IMR-90 (cell line): ENCODE results near the gene SIGLEC15. TPM values are rescaled to one million over a fixed set of nuclear protein-coding genes. Genes with fewer than 3 reads are reported as not detected.

Experiments used
- ATAC-seq: fragments of 200-7000 bp; cut with Tn5 transposase; 2 replicates; pipeline ENCODE4 v1.9.1; 2020; ENCODE audit warnings: low read depth, mild to moderate bottlenecking, moderate library complexity
- BruUV-seq: library from RNA; stranded (reverse); fragments of 400-500 nt; replicated peaks from 2 replicates; lab custom pipeline; 2021; lab: Mats Ljungman, UMichigan
- CTCF ChIA-PET: fragments of 300-600 bp; formaldehyde crosslinking; extraction: SDS; loops from one replicate; lab custom pipeline; 2021; ENCODE audit warnings: antibody characterized with exemption; lab: Yijun Ruan, JAX
- POLR2A ChIA-PET: fragments of 300-600 bp; sonication (Branson Sonifier 250); formaldehyde crosslinking; loops from one replicate; lab custom pipeline; 2022; ENCODE audit warnings: antibody characterized with exemption; ENCODE audit not compliant: unreplicated experiment; lab: Charles Lee
- DNase-seq: peaks from one replicate; pipeline ENCODE4 v3.0.0; 2013
- H2AFZ ChIP-seq: replicated peaks from 2 replicates; pipeline ENCODE3; 2013; ENCODE audit warnings: low read length, mild to moderate bottlenecking; ENCODE audit not compliant: poor library complexity
- H2AK5ac ChIP-seq: 2 replicates; pipeline ENCODE4 v1.6.1; 2013; ENCODE audit warnings: low read depth, low read length, inconsistent platforms
- H2AK9ac ChIP-seq: replicated peaks from 2 replicates; pipeline ENCODE3; 2013; ENCODE audit warnings: mild to moderate bottlenecking, low read depth, low read length, moderate library complexity; ENCODE audit not compliant: poor library complexity
- H2BK120ac ChIP-seq: 2 replicates; pipeline ENCODE4 v1.6.1; 2013; ENCODE audit warnings: low read depth, low read length, inconsistent platforms
- H2BK15ac ChIP-seq: 3 replicates; pipeline ENCODE4 v1.6.1; 2013; ENCODE audit warnings: low read depth, low read length, inconsistent platforms
- H2BK20ac ChIP-seq: 2 replicates; pipeline ENCODE4 v1.6.1; 2013; ENCODE audit warnings: low read depth, mild to moderate bottlenecking, inconsistent platforms, low read length, moderate library complexity
- H2BK5ac ChIP-seq: 2 replicates; pipeline ENCODE4 v1.6.1; 2013; ENCODE audit warnings: mild to moderate bottlenecking, low read depth, low read length, inconsistent platforms; ENCODE audit not compliant: poor library complexity, severe bottlenecking
- H3K14ac ChIP-seq: replicated peaks from 2 replicates; pipeline ENCODE4 v1.6.1; 2013; ENCODE audit warnings: low read depth, low read length, inconsistent platforms
- H3K18ac ChIP-seq: 2 replicates; pipeline ENCODE4 v1.6.1; 2013; ENCODE audit warnings: low read depth, low read length, control low read depth
- H3K23ac ChIP-seq: 2 replicates; pipeline ENCODE4 v1.6.1; 2013; ENCODE audit warnings: low read depth, low read length, inconsistent platforms
- H3K27ac ChIP-seq: 2 replicates; pipeline ENCODE4 v1.5.1; 2013; ENCODE audit warnings: mild to moderate bottlenecking, control low read depth, low read length; ENCODE audit not compliant: insufficient read depth
- H3K27me3 ChIP-seq: 2 replicates; pipeline ENCODE4 v1.6.1; 2013; ENCODE audit warnings: low read length; ENCODE audit not compliant: control insufficient read depth, insufficient read depth
- H3K36me3 ChIP-seq: 2 replicates; pipeline ENCODE4 v1.6.1; 2013; ENCODE audit warnings: low read length, mixed read lengths; ENCODE audit not compliant: control insufficient read depth, insufficient read depth
- H3K4ac ChIP-seq: 2 replicates; pipeline ENCODE4 v1.6.1; 2013; ENCODE audit warnings: low read depth, low read length, inconsistent platforms
- H3K4me1 ChIP-seq: 2 replicates; pipeline ENCODE4 v1.6.1; 2013; ENCODE audit warnings: low read length, mixed read lengths; ENCODE audit not compliant: control insufficient read depth, insufficient read depth
- H3K4me2 ChIP-seq: 2 replicates; pipeline ENCODE4 v1.6.1; 2013; ENCODE audit warnings: low read depth, mild to moderate bottlenecking, control low read depth, low read length, moderate library complexity
- H3K4me3 ChIP-seq: 2 replicates; pipeline ENCODE4 v1.5.1; 2013; ENCODE audit warnings: low read depth, mild to moderate bottlenecking, control low read depth, low read length, moderate library complexity; ENCODE audit not compliant: insufficient read depth
- H3K56ac ChIP-seq: 2 replicates; pipeline ENCODE4 v1.6.1; 2013; ENCODE audit warnings: low read length, inconsistent platforms; ENCODE audit not compliant: insufficient read depth; ENCODE audit errors: extremely low read depth
- H3K79me1 ChIP-seq, 2 experiments: 2 replicates each; pipeline ENCODE4 v1.6.1; 2013; ENCODE audit warnings: low read length in 2 of 2, inconsistent platforms in 1 of 2, low read depth in 1 of 2
- H3K9ac ChIP-seq: 2 replicates; pipeline ENCODE4 v1.6.1; 2013; ENCODE audit warnings: low read depth, low read length, control low read depth
- H3K9me1 ChIP-seq: 2 replicates; pipeline ENCODE4 v1.6.1; 2013; ENCODE audit warnings: low read length, inconsistent platforms; ENCODE audit not compliant: insufficient read depth
- H3K9me3 ChIP-seq: 2 replicates; pipeline ENCODE4 v1.6.1; 2013; ENCODE audit warnings: low read length; ENCODE audit not compliant: control insufficient read depth, insufficient read depth
- H4K20me1 ChIP-seq: 2 replicates; pipeline ENCODE4 v1.6.1; 2013; ENCODE audit warnings: low read length, inconsistent platforms; ENCODE audit not compliant: insufficient read depth
- H4K5ac ChIP-seq: 2 replicates; pipeline ENCODE4 v1.6.1; 2013; ENCODE audit warnings: mild to moderate bottlenecking, low read depth, low read length, control low read depth
- H4K8ac ChIP-seq, 2 experiments: 2 replicates each; pipeline ENCODE4 v1.6.1; 2013; ENCODE audit warnings: low read depth in 2 of 2, low read length in 2 of 2, control low read depth in 1 of 2, inconsistent platforms in 1 of 2
- H4K91ac ChIP-seq: 2 replicates; pipeline ENCODE4 v1.6.1; 2013; ENCODE audit warnings: low read depth, low read length, inconsistent platforms; ENCODE audit not compliant: insufficient read depth
- BHLHE40 ChIP-seq: fragments of 150-350 bp; IDR thresholded peaks from 2 replicates; pipeline ENCODE4 v1.6.1; 2016; ENCODE audit warnings: mild to moderate bottlenecking, low read depth, low read length
- CEBPB ChIP-seq: IDR thresholded peaks from 2 replicates; pipeline ENCODE4 v1.6.1; 2012; ENCODE audit warnings: low read depth, low read length, improper control_type of control experiment
- CHD1 ChIP-seq: IDR thresholded peaks from 2 replicates; pipeline ENCODE4 v1.6.1; 2012; ENCODE audit warnings: low read depth, low read length, improper control_type of control experiment
- FOS ChIP-seq: fragments of 150-350 bp; IDR thresholded peaks from 2 replicates; pipeline ENCODE4 v1.6.1; 2016; ENCODE audit warnings: low read depth, low read length
- MAFK ChIP-seq: IDR thresholded peaks from 2 replicates; pipeline ENCODE4 v1.6.1; 2012; ENCODE audit warnings: low read depth, low read length, improper control_type of control experiment
- MAZ ChIP-seq: IDR thresholded peaks from 2 replicates; pipeline ENCODE4 v1.6.1; 2012; ENCODE audit warnings: low read depth, mild to moderate bottlenecking, low read length, improper control_type of control experiment, moderate library complexity, borderline replicate concordance
- MXI1 ChIP-seq: IDR thresholded peaks from 2 replicates; pipeline ENCODE4 v1.6.1; 2012; ENCODE audit warnings: low read depth, mild to moderate bottlenecking, low read length, moderate library complexity, borderline replicate concordance
- NFE2L2 ChIP-seq: fragments of 150-350 bp; IDR thresholded peaks from 2 replicates; pipeline ENCODE4 v1.6.1; 2016; ENCODE audit warnings: low read depth, mild to moderate bottlenecking, low read length
- RAD21 ChIP-seq: IDR thresholded peaks from 2 replicates; pipeline ENCODE4 v1.6.1; 2012; ENCODE audit warnings: low read length, improper control_type of control experiment
- RCOR1 ChIP-seq: IDR thresholded peaks from 2 replicates; pipeline ENCODE4 v1.6.1; 2012; ENCODE audit warnings: mild to moderate bottlenecking, low read length, improper control_type of control experiment; ENCODE audit not compliant: insufficient replicate concordance
- RFX5 ChIP-seq: IDR thresholded peaks from 2 replicates; pipeline ENCODE4 v1.8.0; 2012; ENCODE audit warnings: low read depth, mild to moderate bottlenecking, low read length, moderate library complexity
- SMC3 ChIP-seq: fragments of 150-350 bp; IDR thresholded peaks from 2 replicates; pipeline ENCODE4 v1.6.1; 2016; ENCODE audit warnings: low read depth, mild to moderate bottlenecking, antibody characterized with exemption, low read length, moderate library complexity
- WGBS, 2 experiments: methylation state at CpG; one replicate each; pipeline versions ENCODE4 v1.1.5 to v1.1.7; 2013; ENCODE audit warnings: missing lambda C conversion rate in 2 of 2; ENCODE audit not compliant: insufficient read length in 1 of 2; ENCODE audit errors: extremely low coverage in 2 of 2; 5-methylcytosine and 5-hydroxymethylcytosine counted together
- dilution Hi-C: fragments of 300-500 bp; cut with HindIII; formaldehyde crosslinking; loops from one replicate; pipeline ENCODE4 v1.14.3; 2018; ENCODE audit warnings: low sequenced_read_pairs; ENCODE audit not compliant: unreplicated experiment
- in situ Hi-C: fragments of 300-500 bp; cut with MboI; formaldehyde crosslinking; loops from 3 replicates; pipeline ENCODE4 v1.14.3; 2019; ENCODE audit warnings: low sequenced_read_pairs, inconsistent platforms, mixed read lengths
- intact Hi-C: fragments of 100-400 bp; cut with micrococcal nuclease; formaldehyde crosslinking; loops from 2 replicates; pipeline ENCODE4 v1.10.0; 2022
- polyA plus RNA-seq, 3 experiments: library from polyadenylated mRNA; depleted of rRNA; stranded (reverse); fragments of >200 nt; gene quantifications; 2 replicates each; pipeline ENCODE4 v1.2.3, GENCODE V29; 2012; ENCODE audit warnings: low replicate concordance in 1 of 3
- total RNA-seq: library from RNA; depleted of rRNA; stranded (reverse); fragments of >200 nt; gene quantifications from 2 replicates; pipeline ENCODE4 v1.2.3, GENCODE V29; 2012
- TF ChIP-seq, protein P1 (sequence below): fragments of 150-350 bp; IDR thresholded peaks from 2 replicates; pipeline ENCODE4 v1.6.1; 2016; ENCODE audit warnings: low read depth, mild to moderate bottlenecking, low read length, moderate library complexity, borderline replicate concordance
- TF ChIP-seq, protein P2 (sequence below): fragments of 150-350 bp; IDR thresholded peaks from 2 replicates; pipeline ENCODE4 v1.6.1; 2017; ENCODE audit warnings: mild to moderate bottlenecking, antibody characterized with exemption, low read length, low read depth

SIGLEC15 gene
- total and polyA plus RNA-seq, 2 of the 4 experiments (the other 2 are of a cell fraction), result 1.1 to 1.8 TPM

DNA sequence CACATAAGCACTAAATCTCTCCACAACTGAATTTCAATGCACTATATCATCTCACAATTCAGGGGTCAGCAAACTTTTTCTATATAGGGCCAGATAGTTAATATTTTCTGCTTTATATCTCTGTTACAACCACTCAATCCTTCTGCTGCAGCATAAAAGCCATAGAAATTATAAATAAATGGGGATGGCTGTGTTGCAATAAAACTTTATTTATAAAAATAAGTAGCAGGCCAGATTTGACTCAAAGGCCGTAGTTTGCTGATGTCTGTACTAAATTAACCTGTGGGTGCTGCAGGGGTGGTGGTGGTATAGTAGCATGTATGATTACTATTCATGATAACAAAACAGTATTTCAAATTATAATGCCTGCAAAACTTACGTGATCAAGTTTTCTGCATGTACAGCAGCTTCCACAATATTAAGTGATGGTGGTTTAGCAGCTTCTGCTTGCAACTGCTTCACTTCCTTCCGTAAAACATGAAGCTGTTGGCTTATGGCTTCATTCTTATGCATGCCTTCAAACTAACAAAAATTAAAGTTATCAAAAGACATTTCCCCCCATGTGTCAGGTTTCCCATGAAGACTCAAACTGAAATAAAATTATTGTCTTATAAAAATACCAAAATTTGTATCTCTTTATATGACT lies 64.1 kb downstream of the SIGLEC15 start:
- Histone ChIP-seq H4K8ac (no peak overlapping the region), H2BK5ac (no peak overlapping the region), H2AK9ac (no peak overlapping the region), H3K79me1 (peaks cover 7 to 14% of the 10 kb centered on the region in 2 experiments), H3K9ac (no peak overlapping the region), H2AK5ac (no peak overlapping the region), H3K4me2 (no peak overlapping the region), H3K27me3 (no peaks in the 10 kb centered on the region), H4K20me1 (no peaks in the 10 kb centered on the region), H4K91ac (no peak overlapping the region), H2BK120ac (no peak overlapping the region), H3K9me1 (no peaks in the 10 kb centered on the region; the same call in 1 of the 2 replicates), H3K36me3 (peaks cover 30% of the 10 kb centered on the region), H3K14ac (no peak overlapping the region), H2AFZ (no peak overlapping the region), H3K4me3 (no peak overlapping the region), H3K9me3 (no peaks in the 10 kb centered on the region), H2BK15ac (no peak overlapping the region), H3K4me1 (0 out of 2 replicates have a peak, but pooled peaks cover 2% of the 10 kb centered on the region), H2BK20ac (no peak overlapping the region), H3K56ac (no peak overlapping the region), H3K18ac (no peak overlapping the region), H3K27ac (no peak overlapping the region), H3K23ac (no peak overlapping the region), H3K4ac (no peak overlapping the region), H4K5ac (no peak overlapping the region)
- intact Hi-C loops (loop anchor here (5.0 kb wide), 1 partner anchor 43 kb away; no protein-coding TSS in a partner anchor), in situ Hi-C loops (no loop called here), dilution Hi-C loops (no loop called here)
- ChIA-PET POLR2A (no interaction called here), CTCF (no interaction called here)
- DNase-seq (no peak), ATAC-seq (no peak)
- TF ChIP-seq MAFK (no peak), SMC3 (no peak), BHLHE40 (no peak), CEBPB (no peak), RCOR1 (no peak), CHD1 (no peak), RFX5 (no peak), MAZ (no peak), FOS (no peak), MXI1 (no peak), NFE2L2 (no peak), RAD21 (no peak)
- TF ChIP-seq, protein P1, sequence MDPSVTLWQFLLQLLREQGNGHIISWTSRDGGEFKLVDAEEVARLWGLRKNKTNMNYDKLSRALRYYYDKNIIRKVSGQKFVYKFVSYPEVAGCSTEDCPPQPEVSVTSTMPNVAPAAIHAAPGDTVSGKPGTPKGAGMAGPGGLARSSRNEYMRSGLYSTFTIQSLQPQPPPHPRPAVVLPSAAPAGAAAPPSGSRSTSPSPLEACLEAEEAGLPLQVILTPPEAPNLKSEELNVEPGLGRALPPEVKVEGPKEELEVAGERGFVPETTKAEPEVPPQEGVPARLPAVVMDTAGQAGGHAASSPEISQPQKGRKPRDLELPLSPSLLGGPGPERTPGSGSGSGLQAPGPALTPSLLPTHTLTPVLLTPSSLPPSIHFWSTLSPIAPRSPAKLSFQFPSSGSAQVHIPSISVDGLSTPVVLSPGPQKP, result no peak
- TF ChIP-seq, protein P2, sequence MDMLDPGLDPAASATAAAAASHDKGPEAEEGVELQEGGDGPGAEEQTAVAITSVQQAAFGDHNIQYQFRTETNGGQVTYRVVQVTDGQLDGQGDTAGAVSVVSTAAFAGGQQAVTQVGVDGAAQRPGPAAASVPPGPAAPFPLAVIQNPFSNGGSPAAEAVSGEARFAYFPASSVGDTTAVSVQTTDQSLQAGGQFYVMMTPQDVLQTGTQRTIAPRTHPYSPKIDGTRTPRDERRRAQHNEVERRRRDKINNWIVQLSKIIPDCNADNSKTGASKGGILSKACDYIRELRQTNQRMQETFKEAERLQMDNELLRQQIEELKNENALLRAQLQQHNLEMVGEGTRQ, result no peak
- no TSS peak for BruUV-seq
- WGBS, 2 experiments, result no CpG with 5 or more reads among the region's 3 CpGs
